HG03045 (cell line): ENCODE measurements around the gene LSAMP.

Experiments used
- ATAC-seq: cut with Tn5 transposase; IDR thresholded peaks from one replicate; pipeline ENCODE4 v1.9.1; 2021; ENCODE audit warnings: mild to moderate bottlenecking, moderate library complexity; ENCODE audit not compliant: unreplicated experiment

Gene LSAMP

GRCh38 chr3:116433552-116433951 lies 11.7 kb downstream of the LSAMP start:
- no peak for ATAC-seq

DNA sequence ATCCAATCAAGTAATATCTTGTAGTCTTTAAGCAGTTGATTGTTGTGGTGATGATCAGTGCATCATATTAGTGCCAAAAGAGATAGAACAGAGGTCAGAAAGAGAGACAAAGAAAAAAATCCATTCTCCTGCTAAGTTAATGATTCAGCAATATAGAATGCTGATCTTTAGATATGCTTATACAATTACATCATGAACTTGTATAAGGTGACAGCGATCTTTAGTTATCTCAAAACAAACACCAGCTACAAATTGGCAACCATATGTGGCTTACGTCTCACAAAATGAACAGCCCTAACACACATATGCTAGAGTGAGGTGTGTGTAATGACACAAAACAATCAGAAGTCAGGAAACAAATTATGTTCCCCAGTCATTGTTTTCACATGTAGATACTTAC lies 12.5 kb downstream of the LSAMP start:
- ATAC-seq = no peak

GRCh38 chr3:116429479-116430269 lies 15.6 kb downstream of the LSAMP start:
- no peak for ATAC-seq

GRCh38 chr3:116426036-116426435 lies 19.3 kb downstream of the LSAMP start:
- ATAC-seq = no peak

- ATAC-seq = no peak
These were observed 20.2 kb downstream of the LSAMP start for GRCh38 chr3:116425126-116425525.

GRCh38 chr3:116423945-116424344 lies 21.3 kb downstream of the LSAMP start:
- no peak for ATAC-seq

DNA sequence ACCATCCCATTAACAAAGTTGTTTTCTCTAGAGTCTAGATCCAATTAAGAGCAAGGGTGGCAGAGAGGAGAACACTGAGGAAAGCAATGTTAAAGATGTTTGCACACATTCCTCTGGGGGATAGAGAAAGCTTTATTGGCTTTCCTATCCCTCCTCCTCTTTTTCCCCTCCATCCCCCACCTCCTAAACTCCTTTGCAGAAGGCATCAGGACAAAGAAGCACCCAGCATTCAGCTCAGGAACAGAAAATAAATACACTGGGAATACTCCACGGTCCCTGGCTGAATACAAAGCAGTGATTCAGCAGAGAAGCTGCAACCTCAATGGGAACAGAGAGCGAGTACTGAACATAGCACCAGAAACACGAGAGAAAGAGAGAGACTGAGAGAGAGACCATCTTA lies 21.9 kb downstream of the LSAMP start:
- ATAC-seq = no peak

GRCh38 chr3:116417151-116417550 lies 28.1 kb downstream of the LSAMP start:
- ATAC-seq = no peak

DNA sequence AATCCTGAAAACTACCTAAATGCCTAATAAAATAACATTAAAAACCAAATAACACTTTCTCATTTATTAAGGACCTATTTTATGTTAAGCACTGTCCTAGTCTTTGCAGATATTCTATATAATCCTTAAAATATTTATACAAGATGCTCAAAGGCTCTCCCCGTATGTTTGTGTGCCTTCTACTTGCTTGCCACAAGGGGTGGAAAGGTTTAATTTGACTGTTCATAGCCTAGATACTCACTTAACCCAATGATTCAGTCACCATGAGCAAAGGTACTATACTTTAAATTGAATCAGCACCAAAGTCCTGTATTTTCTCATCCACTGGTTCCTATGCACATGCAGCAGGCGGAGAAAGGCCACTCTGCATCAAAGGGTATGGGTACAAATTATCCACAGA lies 32.0 kb downstream of the LSAMP start:
- no peak for ATAC-seq

DNA sequence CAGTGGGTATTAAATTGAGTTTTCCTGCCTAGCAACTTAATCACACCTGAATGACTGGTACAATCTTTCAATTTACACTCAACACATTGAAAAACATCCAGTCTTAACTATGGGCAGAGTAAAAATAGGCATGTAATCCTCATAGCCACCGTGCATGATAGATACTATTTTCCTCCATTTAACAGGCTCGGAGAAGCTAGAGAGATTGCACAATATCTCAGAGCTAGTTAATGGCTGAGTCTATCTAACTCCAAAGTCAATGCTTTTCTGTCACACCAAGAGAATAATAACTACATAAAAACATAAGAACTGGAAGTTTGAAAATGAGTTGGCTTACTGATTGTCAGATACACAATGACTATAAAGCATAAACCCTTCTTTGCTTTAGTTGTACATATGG lies 36.8 kb downstream of the LSAMP start:
- no peak for ATAC-seq

GRCh38 chr3:116405231-116405630 lies 40.1 kb downstream of the LSAMP start:
- ATAC-seq = no peak

GRCh38 chr3:116399701-116400226 lies 45.5 kb downstream of the LSAMP start:
- no peak for ATAC-seq

DNA sequence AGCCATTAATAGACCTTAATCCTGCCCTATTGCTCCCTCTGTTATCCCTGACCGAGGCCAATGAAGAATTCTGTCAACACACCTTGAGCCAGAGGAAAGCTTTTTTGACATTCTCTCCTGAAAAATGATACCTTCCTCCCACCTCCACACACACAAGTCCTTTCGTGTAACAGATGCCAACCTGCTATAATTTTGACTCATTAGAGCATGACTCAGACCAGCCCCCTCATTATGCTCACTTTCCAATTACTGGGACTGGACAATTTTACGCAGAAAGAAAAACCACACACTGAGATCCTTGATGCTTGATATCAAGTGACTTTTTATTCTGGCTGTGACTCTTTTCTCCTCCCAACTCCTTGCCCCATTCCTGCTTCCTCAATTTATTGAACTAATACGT lies 50.9 kb downstream of the LSAMP start:
- no peak for ATAC-seq

DNA sequence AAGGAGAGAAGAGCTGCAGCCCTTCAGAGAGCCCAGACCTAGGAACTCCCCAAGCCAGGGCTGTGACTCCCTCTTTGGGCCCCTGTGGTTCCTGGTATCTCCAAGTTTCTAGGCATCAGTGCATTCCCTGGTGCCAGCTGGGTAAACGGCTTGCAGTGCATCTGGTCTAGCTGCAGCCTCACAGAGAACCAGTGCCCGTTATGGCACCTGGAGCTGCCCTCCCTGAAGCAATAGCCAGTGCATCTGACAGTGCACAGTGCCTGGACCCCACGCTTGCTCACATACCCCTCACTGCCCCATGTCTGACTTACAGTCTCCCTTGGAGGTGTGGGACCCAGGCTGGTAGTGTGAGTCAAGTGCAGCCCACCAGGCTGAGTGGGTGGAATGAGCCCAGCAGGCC lies 52.1 kb downstream of the LSAMP start:
- no peak for ATAC-seq

DNA sequence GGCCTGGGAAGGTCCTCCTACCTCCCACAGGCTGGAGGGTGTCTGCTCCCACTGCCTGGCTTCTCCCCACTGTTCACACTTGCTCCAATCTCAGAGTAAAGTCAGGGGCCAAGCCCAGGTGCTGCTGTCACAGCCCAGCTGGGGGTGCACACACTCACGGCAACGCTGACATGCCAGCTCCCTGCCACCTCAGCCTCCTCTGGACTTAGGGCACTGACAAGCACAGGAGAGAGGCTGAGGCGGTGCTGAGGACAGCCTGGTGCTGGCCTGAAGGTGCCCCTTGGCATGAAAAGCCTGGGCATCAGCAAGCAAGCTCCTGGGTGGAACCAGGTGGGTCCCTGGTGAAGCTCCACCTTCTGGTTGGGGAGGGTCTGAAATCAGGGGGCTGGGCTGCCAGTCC lies 53.0 kb downstream of the LSAMP start:
- no peak for ATAC-seq

DNA sequence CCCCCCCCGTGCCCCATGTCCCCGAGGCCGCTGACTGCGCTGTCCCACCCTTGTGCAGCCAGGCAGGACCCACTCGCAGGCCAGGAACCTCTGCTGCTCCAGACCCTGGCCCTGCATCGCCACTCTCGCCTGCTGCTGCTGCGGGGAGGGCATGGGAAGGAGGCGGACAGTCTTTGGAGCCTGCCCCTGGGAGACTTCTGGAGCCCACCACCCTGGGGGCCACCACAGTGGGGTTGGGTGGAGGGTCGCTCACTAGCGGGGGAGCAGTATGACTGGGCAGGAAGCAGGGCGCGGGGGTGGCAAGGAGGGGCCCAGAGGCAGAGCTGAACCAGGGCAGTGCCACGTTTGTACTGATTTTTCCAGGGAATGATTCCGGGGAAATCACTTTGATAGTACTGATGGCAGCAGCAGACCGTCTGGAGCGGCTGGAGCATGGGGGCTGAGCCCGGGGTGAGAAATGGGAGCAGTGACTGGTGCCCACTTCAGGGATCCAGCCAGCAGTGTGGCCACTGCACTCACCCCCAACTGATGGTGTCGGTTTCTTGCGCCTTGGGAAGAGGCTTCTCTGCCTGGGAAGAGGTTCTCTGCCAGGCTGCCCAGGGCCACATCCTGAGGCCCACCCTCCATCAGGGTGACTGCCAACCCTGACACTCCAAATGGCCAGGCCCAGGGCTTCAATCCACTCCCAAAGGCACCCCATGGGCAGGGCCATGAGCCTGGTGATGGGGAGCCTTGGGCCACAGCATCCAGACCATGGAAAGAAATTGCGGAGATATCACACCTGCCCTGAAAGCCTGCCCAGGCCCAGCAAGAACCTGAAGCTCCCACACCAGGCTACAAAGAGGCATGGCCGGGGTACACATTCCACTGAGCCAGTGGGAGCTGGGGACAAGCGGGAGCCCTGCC lies 53.7 kb downstream of the LSAMP start:
- ATAC-seq = no peak

DNA sequence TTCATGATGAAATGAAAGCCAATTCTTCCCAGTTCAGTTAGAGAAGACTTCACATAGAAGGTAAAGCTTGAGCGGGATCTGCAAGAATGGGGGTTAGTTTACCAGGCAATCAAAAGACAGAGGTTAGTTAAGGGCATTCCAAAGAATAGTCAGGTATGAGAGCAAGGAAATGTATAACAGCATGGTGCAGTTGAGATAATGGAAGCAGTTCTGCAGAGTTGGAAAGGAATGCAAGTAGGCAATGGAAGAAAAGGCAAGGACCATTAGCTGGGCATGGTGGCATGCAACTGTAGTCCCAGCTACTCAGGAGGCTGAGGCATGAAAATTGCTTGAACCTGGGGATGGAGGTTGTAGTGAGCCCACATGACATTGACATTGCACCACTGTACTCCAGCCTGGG lies 55.0 kb downstream of the LSAMP start:
- ATAC-seq = no peak

- ATAC-seq = no peak
These were observed 56.4 kb downstream of the LSAMP start for GRCh38 chr3:116388867-116389385.

DNA sequence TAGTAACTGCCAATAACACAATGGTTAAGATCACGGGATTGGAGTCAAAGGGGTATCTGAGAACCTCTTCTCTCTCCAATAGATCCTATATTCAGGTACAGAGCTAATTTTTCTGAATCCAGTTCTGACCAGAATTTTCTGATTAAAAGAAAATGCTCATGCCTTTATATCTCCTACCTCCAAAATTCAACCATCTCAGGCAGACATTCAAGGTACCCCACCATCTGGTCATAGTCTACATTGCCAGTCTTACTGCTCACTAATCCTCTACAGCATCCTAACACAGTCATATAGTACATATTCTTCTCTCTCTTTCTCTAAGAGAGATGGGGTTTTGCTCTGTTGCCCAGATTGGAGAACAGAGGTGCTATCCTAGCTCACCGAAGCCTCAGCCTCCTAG lies 59.1 kb downstream of the LSAMP start:
- ATAC-seq = no peak

DNA sequence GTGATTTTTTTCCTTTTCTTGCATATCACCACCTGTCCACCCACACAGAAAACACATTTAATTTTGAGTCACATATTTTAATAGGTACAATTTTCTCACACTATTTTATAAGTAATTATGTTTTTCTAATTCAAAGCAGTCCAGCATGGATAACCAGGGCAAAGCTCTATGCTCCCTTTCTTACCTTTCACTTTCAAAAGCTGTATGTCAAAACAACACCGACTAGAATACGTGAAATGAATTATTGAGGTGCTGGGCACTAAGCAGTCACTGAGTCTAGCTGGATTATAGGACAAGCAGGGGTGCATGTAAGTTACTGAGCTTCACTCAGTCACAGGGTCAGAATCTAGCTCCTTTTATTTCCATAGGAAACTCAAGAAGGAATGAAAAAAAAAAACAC lies 60.6 kb downstream of the LSAMP start:
- ATAC-seq = no peak

- ATAC-seq = no peak
These were observed 67.2 kb downstream of the LSAMP start for GRCh38 chr3:116378077-116378476.

DNA sequence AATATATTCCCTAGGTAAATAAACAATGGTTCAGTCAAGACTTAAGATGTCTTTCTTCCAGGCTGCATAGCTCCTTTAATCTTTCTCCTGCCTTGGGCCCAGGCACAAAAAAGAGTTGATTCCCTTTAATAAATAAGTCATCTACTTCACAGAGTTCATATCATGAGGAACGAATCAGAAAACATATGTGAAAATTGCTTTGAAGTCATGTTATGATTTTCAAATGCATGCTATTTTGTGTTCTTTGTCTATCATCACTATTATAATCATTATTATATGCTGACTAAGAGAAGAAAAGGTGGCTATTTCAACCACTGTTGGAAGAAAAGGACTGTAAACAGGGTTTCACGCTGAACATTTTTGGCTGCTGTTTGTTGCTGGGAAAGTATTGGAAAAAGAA lies 70.4 kb downstream of the LSAMP start:
- no peak for ATAC-seq
